HT1080 (cell line): ENCODE data around the gene RYR2. TPM values are rescaled to one million over a fixed set of nuclear protein-coding genes. Genes with fewer than 3 reads are reported as not detected.

Source experiments
- DNase-seq: peaks from one replicate; pipeline ENCODE4 v3.0.0-alpha.2; 2015; ENCODE audit warnings: low read depth
- total RNA-seq: library from RNA; depleted of rRNA; stranded (reverse); fragments of >200 nt; shearing (Covaris generic); gene quantifications from 2 replicates; pipeline ENCODE4 v1.2.3, GENCODE V29; 2014

RYR2 gene
- total RNA-seq, 1 experiment from 2014 or later: 0.40 TPM

DNA sequence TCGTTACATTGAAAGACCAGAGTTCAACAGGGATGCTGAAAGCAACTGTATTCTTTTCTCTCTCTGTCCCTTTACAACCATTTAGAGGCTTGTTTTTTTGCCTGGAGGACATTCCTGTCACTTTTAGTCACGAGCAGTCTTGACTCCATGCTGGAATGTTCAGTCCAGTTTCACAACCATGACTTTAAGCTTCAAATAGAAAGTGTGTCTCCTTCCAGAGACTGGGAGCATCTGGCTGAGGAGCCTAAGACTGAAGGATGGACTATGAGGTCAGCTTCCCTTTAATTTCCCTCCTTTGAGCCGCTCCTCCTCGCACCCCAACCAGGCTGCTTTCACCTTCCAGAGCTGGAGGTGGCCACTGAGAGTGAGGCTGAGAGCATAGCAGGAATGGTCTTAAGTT lies 10.5 kb upstream of the RYR2 start:
- no peak for DNase-seq

DNA sequence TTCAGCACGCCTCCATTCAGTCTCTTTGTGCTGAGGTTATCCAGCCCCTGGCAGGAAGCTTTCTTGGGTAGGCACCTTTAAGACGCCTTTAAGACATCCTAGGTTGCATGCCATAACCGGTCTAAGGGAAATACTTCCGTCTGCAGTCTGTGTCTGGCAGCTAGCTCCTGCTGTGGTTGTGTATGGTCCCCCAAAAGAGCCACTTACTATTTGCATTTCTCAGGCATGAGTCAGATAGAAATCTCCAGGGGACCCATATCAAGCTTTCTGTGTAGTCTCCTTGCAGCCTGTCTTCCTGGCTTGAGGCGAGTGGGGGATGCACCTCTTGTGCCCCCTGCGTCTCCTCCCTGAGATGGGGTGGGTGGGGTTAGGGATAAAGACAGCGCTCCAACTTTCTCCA lies 10.0 kb upstream of the RYR2 start:
- DNase-seq: peak; percentile 37

DNA sequence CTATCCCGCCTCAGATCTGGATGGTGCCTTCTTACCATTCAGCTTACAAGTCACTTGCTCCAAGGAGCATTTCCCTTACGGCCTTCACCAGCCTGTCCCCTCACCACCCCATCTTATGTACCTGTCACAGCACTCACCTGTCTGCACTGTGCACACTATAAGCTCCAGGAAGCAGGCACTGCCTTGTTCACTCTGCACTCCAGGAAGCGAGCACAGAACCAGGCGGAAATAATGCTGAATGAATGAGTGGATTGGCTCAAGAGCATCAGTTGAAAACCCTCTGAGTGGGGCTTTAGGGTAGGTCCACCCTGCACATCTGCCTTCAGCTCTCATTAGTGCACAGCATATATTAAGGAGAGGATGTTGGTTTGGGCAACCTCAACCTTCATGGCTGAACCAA lies 8.9 kb upstream of the RYR2 start:
- no peak for DNase-seq

- no peak for DNase-seq
Observed at GRCh38 chr1:237033804-237034203, 8.2 kb upstream of the RYR2 start.

- no peak for DNase-seq
Observed at GRCh38 chr1:237035759-237036158, 6.2 kb upstream of the RYR2 start.

DNA sequence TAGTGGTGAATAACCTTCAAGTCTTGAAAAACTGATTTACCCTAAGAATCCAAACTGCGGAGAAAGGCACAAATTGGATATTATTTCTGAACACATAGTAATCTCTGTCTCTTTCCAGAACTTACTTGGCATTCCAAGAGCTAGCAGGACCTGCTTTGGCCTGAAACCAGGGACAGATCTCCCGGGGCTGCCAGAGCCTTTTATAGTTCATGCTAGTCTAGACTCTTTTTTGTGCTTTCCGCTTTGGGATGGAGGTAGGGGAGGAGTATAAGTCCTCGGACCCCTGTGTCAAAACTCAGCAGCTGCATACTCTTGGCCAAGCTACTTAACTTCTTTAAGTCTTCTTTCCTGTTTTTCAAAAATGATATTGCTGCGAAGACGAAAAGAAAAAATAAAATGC lies 3.8 kb upstream of the RYR2 start:
- DNase-seq: no peak

DNA sequence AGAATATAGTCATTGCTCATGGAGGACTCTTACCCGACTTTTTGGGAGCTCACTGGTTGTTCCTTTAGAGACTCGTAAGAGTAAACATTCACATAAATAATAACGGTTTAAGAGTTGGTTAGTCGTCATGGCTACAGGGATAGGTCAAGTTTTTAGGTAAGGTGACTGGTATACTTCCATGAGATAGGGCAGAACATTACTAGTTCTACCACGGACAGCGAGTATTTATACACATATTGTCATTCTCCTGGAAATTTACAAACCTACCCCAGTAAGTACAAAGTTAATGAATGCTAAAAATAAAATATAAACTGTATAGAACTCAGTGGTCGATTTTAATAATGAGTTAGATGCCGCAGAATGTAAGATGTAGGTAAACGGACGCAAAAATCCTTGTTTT lies 1.2 kb upstream of the RYR2 start:
- no peak for DNase-seq

DNA sequence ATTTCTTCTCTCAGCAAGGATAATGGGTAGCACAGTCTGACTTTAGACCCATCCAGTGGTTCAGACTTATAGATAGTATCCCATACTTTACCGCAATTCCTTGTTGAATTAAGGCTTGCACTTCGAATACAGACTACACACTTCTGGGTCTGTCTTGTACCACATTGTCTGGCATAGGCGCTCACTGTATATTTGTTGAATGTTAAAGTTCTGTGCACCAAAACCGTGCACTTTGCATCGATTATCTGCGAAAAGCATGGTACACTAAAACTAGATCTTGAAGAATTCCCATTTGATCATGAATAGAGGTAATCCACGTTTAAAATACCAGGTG lies 556 bp upstream of the RYR2 start:
- no peak for DNase-seq

DNA sequence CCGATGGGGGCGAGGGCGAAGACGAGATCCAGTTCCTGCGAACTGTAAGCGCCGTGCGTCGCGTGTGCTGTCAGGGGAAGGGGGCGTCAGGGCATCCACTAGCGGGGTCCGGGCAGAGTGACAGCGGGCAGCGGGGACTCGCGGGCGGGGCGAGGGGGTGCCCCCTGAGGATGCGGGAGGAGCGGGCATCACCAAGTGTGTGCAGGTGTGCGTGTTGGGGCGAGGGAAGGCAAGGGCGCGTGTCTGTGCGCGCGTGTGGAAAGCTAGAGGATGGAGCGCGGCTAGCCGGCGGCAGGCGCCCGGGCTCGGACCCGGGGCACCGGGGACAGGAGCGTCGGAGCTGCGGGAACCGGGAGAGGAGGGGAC lies 525 bp downstream of the RYR2 start:
- DNase-seq: no peak

DNA sequence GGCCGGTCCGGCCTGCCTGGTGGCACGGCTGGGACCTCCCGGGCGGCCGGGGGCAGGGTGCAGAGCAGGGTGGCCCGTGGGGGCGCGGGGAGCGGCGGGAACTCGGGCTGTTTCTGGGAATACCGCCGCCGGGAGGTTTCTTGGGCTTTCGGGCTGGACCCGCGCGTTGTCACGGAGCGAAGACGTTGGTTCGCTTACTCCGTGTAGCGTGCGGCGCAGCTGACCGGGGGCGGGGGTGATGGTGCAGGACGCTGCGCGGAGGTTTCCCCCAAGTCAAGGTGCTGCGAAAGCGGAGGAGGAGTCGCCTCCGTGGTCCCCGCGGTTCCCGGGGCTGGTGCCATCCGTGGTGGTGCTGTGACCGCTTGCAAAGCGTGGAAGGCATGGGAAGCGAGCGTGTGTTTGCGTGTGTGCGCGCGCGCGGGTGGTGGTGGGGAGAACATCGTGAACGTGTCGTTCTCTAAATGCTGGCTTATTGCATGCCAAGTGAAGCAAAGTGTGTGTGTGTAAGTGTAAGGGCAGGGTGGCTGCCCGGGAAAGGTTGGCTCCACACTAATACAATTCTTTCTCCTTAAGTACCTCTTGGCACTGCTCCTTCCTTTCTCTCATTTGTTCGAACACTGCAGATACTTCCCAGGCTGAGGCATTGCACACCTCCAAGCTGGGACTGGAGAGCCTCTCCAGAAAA lies 1.1 kb downstream of the RYR2 start:
- no peak for DNase-seq

GRCh38 chr1:237043846-237044636 lies 2.1 kb downstream of the RYR2 start:
- DNase-seq: no peak

- DNase-seq: no peak
Observed at GRCh38 chr1:237045278-237046016, 3.5 kb downstream of the RYR2 start.

GRCh38 chr1:237048803-237049202 lies 6.8 kb downstream of the RYR2 start:
- no peak for DNase-seq

- DNase-seq: peak; percentile 6
Observed at GRCh38 chr1:237050185-237050584, 8.2 kb downstream of the RYR2 start.

DNA sequence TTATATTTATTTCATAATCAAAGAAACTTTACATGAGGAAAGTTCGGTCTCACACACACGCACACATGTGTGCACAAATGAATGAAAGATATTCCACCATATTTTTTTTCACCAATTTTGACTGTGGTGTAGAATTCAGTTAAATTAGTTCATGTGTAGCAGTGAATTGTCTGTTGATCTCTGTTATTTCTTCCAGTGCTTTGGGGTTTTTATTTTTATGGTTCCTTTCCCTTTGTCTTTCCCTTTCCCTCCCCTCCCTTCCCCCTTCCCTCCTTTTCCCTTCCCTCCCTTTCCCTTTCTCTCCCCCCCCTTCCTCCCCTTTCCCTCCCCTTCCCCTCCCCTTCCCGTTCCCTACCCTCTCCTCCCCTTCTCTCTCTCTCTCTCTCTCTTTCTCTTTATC lies 8.9 kb downstream of the RYR2 start:
- no peak for DNase-seq

DNA sequence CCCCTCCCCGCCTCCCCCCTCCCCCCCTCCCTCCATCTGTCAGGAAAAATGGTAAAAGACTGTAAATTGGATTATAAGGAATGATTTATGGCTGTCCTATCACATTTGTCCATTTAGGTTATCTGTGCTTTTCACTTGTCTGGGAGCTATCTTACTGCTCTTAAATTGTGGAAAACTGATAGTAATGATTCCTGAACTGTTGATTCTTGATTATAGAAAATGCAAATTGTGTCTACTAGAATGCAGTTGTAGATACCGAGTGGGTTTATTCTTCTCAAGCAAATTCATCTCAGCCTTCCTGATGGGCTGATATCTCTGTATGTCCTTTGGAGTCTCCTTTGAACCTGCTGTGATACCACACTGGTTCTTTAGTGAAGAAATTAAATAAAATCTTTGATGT lies 12.3 kb downstream of the RYR2 start:
- no peak for DNase-seq

- no peak for DNase-seq
Observed at GRCh38 chr1:237058470-237058869, 16.5 kb downstream of the RYR2 start.

DNA sequence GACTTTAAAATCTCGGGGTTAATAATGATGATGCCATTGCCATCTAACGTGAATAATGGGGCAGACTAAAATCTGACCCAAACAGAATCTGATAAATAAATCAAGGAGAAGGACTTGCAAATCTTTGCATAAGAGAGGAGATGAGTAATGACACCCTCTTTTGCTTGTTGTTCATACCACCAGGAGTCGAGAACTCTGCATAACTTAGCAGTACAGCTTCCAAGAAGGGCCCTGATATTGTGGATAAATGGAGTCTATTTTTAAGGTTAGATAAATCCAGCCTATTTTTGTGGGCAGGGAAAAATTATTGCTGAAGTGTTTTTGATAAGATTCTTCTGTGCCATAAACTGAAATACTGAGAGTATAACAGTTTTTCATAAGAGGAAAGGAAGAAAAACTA lies 17.3 kb downstream of the RYR2 start:
- DNase-seq: no peak

- DNase-seq: no peak
Observed at GRCh38 chr1:237062976-237063375, 21.0 kb downstream of the RYR2 start.

- DNase-seq: no peak
Observed at GRCh38 chr1:237065903-237066302, 23.9 kb downstream of the RYR2 start.

DNA sequence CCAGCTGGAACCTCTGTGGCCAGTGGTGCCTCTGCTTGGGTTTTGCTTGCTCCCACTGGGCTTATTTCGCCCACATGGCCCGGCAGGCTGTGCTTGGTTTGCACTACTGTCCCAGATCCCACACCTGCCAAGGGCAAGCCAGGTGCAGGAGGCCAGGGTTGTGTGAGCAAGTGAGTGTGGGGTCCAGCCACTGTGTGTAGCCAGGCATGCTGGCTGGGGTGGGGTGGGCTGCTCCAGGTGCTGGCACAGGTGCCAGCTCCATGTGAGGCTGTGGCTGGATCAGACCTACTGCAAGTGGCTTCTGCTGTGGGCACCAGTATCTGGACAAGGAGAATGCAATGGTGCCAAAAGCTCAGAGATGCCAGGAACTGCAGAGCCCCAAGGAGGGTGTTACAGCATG lies 28.5 kb downstream of the RYR2 start:
- no peak for DNase-seq

DNA sequence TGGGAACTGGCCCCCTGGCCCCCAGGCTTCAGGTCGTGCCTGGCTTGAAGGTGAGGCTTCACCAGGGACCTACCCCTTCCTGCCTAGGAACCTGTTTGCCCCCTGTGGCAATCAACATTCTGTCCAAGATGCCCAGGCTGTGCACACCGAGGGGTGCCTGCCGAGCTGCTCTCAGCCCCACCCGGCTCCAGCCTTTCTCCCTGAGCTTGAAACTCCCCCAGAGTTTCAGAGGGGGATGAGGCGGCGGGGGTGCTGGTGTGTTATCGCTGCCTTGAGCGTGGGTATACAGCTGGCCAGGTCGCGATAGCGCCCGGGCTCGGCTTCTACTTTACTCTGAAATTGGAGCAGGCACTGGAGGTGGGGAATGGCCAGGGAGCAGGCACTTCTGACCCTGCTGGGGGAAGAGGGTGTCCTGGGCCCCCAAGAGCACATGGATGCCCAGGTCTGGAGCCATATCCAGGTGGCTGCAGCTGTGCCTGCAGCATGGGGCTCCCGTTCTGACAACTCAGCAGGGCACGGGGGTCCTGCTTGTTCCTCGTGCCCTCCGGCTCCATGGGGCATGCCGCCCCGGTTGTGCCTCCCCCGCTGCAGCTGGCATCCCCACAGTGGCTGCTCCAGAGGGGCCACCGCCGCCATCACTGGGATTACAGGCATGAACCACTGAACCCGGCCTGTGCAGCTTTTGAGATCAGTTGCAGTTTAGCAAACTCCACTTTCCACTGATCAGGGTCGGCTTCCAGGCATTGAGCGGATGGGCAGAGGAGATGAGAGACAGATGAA lies 29.8 kb downstream of the RYR2 start:
- no peak for DNase-seq
